ENCODE data around the gene APH1A.

GRCh38 chr1:150295476-150295875 lies 26.7 kb upstream of the APH1A start:
- TF ChIP-seq, protein P1, sequence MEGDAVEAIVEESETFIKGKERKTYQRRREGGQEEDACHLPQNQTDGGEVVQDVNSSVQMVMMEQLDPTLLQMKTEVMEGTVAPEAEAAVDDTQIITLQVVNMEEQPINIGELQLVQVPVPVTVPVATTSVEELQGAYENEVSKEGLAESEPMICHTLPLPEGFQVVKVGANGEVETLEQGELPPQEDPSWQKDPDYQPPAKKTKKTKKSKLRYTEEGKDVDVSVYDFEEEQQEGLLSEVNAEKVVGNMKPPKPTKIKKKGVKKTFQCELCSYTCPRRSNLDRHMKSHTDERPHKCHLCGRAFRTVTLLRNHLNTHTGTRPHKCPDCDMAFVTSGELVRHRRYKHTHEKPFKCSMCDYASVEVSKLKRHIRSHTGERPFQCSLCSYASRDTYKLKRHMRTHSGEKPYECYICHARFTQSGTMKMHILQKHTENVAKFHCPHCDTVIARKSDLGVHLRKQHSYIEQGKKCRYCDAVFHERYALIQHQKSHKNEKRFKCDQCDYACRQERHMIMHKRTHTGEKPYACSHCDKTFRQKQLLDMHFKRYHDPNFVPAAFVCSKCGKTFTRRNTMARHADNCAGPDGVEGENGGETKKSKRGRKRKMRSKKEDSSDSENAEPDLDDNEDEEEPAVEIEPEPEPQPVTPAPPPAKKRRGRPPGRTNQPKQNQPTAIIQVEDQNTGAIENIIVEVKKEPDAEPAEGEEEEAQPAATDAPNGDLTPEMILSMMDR (IDR thresholded peaks at IDR 0.05; ENCODE audit: low read length), result no peak
- no peak for TF ChIP-seq EZH2 (optimal IDR thresholded peaks at IDR 0.05; ENCODE audit: low read depth, low read length)
